HepG2 (cell line): ENCODE data around the gene SMARCD1.

Source experiments
- CREB1 ChIP-seq, 2 experiments: fragments of 450-650 bp in 1 of 2; IDR thresholded peaks; 2 replicates each; pipeline ENCODE4 v1.6.1; 2016 to 2017; ENCODE audit warnings: control low read depth in 1 of 2, mild to moderate bottlenecking in 1 of 2, missing compliant biosample characterization in 1 of 2, missing genetic modification characterization in 1 of 2
- GABPA ChIP-seq, 2 experiments: IDR thresholded peaks; 2 replicates each; pipeline ENCODE4 v1.6.1; 2011 to 2016; ENCODE audit warnings: low read depth in 2 of 2, low read length in 1 of 2, missing biosample characterization in 1 of 2, missing genetic modification characterization in 1 of 2
- NFATC3 ChIP-seq: sonication (generic); formaldehyde crosslinking; IDR thresholded peaks from 2 replicates; pipeline ENCODE4 v1.5.1; 2020; ENCODE audit warnings: mild to moderate bottlenecking, missing genetic modification reagents
- NR2F6 ChIP-seq, 2 experiments: IDR thresholded peaks; 2 replicates each; pipeline ENCODE4 v1.6.1; 2016; ENCODE audit warnings: antibody characterized with exemption in 1 of 2, mild to moderate bottlenecking in 1 of 2
- POLR2A ChIP-seq, 2 experiments: IDR thresholded peaks; 2 replicates each; pipeline ENCODE4 v1.6.1; 2011; ENCODE audit warnings: low read depth in 2 of 2, low read length in 2 of 2, mild to moderate bottlenecking in 1 of 2, moderate library complexity in 1 of 2; ENCODE audit not compliant: insufficient read depth in 1 of 2
- ZHX1 ChIP-seq: sonication (generic); formaldehyde crosslinking; IDR thresholded peaks from 2 replicates; pipeline ENCODE4 v1.8.1; 2022; ENCODE audit warnings: low read depth, mild to moderate bottlenecking, missing genetic modification reagents

DNA sequence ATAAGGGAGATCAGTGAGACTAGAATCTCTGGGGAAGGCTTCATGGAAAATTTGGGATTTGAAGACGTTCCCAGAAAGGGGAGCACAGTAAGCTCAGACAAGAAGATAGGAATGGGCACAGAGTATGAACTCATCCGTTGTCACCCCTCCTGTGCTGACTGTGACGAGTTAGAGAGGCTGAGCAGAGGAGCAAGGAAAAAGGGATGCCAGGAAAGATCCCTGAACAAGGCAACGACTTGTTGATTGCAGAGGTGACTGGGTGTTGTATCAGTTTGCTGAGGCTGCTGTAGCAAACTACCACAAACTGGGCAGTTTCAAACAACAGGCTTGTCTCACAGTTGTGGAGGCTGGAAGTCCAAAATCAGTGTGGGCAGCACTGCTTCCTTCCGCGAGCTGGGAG, 12.8 kb downstream of the SMARCD1 start:
- TF ChIP-seq POLR2A (IDR thresholded peaks at IDR 0.05; ENCODE audit: insufficient read depth in 1 of 2, low read depth in 2 of 2, low read length in 2 of 2): no peak
- TF ChIP-seq ZHX1 (CRISPR knock-in tag): no peak
- no peak for TF ChIP-seq NFATC3 (CRISPR knock-in tag)
- no peak for TF ChIP-seq NR2F6 (IDR thresholded peaks at IDR 0.05)
- no peak for TF ChIP-seq NR2F6 (CRISPR knock-in tag; IDR thresholded peaks at IDR 0.05)
- no peak for TF ChIP-seq GABPA (IDR thresholded peaks at IDR 0.05; ENCODE audit: low read depth, low read length)
- TF ChIP-seq GABPA (CRISPR knock-in tag; IDR thresholded peaks at IDR 0.05; ENCODE audit: low read depth): no peak
- TF ChIP-seq CREB1 (IDR thresholded peaks at IDR 0.05): no peak
- TF ChIP-seq CREB1 (CRISPR knock-in tag; IDR thresholded peaks at IDR 0.05): no peak
